SHP77 (cell line): ENCODE data around the gene CHMP3.
"Not testable (repeated sequence)": the region's sequence is repeated elsewhere in the genome, so short reads cannot be mapped to it uniquely, and the experiment has no call there.

Source experiments
- DNase-seq, 2 experiments: peaks; one replicate each; lab custom pipeline; 2025; lab: John Stamatoyannopoulos, UW

CHMP3 gene

GRCh38 chr2:86549440-86549839 lies 13.8 kb downstream of the CHMP3 start:
- DNase-seq: not testable (repeated sequence)

- DNase-seq: not testable (repeated sequence)
Observed at GRCh38 chr2:86548913-86549396, 14.3 kb downstream of the CHMP3 start.

GRCh38 chr2:86548165-86548912 lies 14.9 kb downstream of the CHMP3 start:
- DNase-seq: not testable (repeated sequence)

GRCh38 chr2:86545296-86545924 lies 17.8 kb downstream of the CHMP3 start:
- DNase-seq: not testable (repeated sequence)

GRCh38 chr2:86544278-86545099 lies 18.8 kb downstream of the CHMP3 start:
- not testable (repeated sequence) for DNase-seq

DNA sequence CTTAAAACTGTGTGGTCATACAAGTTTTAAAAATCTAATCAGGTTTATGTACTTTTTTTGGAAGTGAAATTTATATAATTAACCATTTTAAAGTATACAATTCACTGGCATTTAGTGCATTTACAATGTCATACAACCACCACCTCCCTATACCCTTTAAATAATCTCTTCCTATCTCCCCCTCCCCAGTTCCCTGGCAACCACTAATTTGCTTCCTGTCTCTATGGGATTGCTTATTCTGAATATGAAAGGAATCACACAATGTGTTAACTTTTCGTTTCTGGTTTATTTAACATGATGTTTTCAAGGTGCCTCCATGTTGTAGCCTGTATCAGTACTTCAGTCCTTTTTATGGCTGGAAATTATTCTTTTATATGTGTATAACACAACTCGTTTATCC lies 19.4 kb downstream of the CHMP3 start:
- DNase-seq: no peak

GRCh38 chr2:86543335-86543734 lies 19.9 kb downstream of the CHMP3 start:
- DNase-seq: no peak

DNA sequence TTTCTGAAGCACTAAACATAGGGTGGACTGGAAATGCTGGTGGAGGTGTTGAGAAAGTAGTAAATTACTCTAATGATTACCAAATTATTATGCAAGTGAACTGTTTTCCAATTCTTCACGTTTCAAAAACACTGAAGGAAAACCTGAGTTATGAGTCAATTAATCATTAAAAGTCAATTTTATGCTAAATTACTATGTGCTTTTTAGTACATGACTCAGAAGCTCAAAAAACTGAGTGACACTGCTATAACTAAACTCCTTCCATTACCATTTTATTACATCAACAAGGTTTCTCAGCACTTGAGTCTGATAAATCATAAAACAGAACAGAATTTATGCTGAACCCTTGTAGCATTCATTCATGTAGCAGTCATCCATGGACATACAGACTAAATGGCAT lies 20.4 kb downstream of the CHMP3 start:
- no peak for DNase-seq

GRCh38 chr2:86541334-86541733 lies 21.9 kb downstream of the CHMP3 start:
- no peak for DNase-seq

GRCh38 chr2:86533589-86533988 lies 29.7 kb downstream of the CHMP3 start:
- DNase-seq: no peak

- DNase-seq: no peak
Observed at GRCh38 chr2:86525421-86526340, 37.6 kb downstream of the CHMP3 start.

DNA sequence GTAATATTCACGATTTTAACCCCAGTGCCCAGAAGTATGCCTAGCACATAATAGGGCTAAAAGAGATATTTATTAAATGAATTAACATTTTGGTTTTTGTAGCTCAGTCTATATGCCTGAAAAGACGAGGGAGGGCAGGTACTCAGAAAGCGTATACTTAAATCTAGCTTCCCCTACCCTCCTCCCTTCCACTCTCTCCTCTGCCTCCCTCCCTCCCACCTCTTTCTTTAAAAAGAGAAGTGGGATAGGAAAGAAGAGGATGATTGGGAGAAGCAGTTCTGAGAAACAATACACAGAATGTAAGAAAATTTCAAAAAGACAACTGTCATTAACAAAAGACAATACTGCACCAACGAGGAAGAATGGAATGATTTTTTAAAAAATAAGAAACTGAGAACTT lies 39.8 kb downstream of the CHMP3 start:
- no peak for DNase-seq

GRCh38 chr2:86522711-86523110 lies 40.5 kb downstream of the CHMP3 start:
- no peak for DNase-seq

DNA sequence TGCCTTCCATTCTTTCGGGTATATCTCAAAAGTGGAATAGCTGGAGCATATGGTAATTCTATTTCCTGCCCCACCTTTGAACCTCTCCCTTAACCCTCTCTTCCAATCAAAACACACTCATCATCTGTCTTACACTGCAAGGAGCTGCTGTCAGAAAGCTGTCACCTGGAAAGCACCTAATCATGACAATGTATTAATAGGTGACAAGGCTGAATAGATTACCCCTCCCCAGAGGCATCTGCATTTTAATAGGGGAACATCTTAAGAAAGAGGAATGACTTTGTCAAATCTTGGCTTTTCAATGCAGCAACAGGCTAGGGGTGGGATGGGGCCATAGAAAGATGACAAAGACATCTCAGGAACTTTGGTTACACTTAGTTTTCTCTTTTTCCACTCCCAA lies 41.3 kb downstream of the CHMP3 start:
- no peak for DNase-seq

DNA sequence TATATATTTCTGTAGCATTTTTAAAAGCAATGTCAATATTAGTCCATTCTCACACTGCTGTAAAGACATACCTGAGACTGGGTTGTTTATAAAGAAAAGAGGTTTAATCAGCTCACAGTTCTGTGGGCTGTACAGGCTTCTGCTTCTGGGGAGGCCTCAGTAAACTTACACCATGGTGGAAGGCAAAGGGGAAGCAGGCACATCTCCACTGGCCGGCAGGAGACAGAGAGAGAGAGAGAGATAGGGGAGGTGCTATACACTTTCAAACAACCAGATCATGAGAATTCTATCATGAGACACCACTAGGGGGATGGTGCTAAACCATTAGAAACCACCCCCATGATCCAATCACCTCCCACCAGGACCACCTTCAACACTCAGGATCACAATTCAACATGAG lies 43.1 kb downstream of the CHMP3 start:
- DNase-seq: no peak

- DNase-seq: no peak
Observed at GRCh38 chr2:86519349-86519748, 43.9 kb downstream of the CHMP3 start.

DNA sequence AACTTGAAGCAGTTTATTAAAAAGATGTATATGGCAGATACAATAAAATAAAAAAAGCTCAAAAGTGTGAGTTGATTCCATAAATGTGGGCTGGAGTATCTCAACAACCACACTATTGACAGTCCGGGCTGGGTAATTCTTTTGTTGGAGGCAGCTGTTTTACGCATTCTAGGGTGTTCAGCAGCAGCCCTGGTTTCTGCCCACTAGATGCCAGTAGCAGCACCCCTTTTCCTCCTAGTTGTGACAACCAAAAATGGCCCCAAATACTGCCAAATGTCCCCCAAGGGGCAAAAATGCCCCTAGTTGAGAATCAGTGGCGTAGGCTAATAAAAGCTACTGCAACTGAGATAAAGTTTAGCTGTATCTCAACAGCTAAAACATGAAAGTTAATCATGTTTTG lies 44.8 kb downstream of the CHMP3 start:
- no peak for DNase-seq

DNA sequence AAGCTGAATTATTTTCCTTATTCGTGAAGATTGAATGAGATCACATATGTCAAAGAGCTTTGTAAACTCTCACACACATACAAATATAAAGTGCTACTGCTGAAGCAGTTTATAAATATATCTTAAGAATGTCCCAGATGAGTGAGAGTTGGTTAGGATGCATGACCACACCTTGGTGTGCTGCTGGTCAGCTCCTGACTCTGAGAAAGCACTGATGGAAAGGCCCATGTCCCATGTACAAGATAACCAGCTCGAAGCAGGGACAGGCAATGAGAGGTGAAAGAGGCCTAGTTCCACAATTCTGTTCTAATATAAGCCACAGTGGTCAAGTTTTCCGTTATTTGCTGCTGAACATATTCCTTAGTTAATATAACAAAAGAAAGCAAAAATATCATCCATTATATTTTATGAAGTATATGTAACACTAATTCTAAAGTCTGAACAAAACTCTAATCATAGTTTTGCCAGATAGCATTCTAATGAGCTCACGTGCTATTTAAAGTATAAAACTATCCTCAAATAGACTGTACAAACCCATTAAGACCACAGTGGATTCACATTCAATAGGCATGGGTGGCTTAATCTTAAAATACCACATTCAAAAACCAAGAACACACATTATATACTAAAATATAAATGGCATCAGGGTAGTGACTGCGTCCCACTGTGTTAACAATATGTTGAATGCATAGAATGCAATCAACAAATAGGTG lies 49.1 kb downstream of the CHMP3 start:
- no peak for DNase-seq

DNA sequence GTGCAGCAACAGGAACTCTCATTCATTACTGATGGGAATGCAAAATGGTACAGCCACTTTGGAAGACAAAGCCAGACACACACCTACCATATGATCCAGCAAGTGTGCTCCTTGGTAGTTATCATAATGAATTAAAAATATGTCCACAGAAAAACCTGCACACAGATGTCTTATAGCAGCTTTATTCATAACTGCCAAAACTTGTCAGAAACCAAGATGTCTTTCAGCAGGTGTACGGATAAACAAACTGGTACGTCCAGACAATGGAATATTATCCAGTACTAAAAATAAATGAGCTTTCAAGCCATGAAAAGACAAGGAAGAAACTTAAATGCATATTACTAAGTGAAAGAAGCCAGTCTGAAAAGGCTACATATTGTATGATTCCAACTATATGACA lies 50.4 kb downstream of the CHMP3 start:
- no peak for DNase-seq

- no peak for DNase-seq
Observed at GRCh38 chr2:86512034-86512433, 51.2 kb downstream of the CHMP3 start.

DNA sequence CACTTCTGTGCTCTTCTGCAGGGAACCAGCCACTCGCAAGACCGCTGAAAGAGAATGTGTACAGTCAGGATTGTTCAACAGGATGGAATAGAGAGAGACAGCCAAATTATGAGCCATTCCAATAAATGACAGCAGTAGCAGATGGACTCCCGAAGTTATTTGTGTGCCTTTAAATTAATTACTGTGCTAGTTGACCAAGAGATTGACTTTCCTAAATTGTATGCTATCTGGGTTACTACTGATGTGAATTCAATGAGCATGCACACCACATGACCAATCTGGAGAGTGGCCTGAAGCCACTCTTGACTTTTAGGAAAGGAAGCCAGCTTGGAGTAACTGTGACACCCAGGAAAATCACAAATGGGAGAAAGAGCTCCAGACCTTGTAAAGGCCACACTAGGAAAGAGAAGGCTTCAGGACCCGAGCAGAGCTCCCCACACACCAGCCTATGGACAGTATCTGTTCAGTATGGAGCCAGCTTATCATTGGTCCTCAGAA lies 52.8 kb downstream of the CHMP3 start:
- no peak for DNase-seq
